Fibroblast of skin of right biceps (primary cell): ENCODE data around the gene SRC.
A peak's percentile ranks its signal among the peaks of the same experiment; 100 is the strongest.
"Not testable (repeated sequence)": the region's sequence is repeated elsewhere in the genome, so short reads cannot be mapped to it uniquely, and the experiment has no call there.

Source experiments
- DNase-seq: peaks from one replicate; pipeline ENCODE4 v3.0.0-alpha.2; 2013

The SRC gene

DNA sequence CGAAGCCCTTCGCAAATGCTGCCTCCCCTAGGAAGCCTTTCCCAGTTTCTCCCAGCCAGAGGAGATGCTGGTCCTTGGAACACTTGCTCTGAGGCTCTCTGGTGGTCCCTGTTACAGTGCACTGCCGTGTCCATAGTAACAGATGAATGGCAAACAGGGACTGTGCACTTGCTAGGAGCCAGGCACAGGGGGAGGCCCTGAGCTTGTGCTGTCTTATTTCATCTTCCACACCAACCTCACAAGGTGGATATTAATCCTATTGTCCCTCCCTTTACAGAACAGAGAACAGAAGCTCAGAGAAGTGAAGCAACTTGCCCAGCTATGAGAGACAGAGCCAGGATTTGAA lies 19.0 kb downstream of the SRC start:
- DNase-seq = no peak

DNA sequence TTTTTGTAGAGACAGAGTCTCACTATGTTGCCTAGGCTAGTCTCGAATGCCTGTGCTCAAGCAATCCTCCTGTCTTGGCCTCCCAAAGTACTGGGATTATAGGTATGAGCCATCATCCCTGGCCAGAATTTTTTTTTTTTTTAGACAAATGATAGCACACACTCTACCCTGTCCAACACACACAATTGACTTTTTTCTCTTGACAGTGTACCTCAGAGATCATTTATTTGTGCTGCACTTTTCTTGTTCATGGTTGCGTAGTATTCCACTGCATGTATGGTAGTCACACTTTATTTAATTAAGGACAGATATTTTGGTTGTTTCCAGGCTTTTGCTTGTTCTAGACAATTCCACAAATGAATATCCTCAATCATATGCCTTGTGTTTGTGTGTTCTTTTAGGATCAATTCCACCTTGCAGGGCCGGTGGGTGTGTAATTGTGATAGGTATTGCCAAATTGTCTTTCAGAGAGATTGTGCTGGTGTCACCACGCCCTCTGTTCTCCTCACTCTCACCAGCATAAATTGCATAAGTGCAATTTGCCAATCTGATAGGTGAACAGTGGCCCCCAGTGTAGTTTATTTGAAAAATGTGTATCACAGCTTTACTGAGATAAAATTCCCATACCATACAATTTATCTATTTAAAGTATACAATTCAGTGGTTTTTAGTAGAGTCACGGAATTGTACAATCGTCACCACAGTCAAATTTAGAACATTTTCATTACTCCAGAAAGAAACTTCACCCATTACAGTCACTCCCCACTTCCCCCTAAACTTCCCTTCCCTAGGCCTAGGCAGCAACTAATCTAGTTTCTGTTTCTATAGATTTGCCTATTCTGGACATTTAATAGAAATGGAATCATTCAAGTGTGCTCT lies 20.1 kb downstream of the SRC start:
- DNase-seq = no peak

DNA sequence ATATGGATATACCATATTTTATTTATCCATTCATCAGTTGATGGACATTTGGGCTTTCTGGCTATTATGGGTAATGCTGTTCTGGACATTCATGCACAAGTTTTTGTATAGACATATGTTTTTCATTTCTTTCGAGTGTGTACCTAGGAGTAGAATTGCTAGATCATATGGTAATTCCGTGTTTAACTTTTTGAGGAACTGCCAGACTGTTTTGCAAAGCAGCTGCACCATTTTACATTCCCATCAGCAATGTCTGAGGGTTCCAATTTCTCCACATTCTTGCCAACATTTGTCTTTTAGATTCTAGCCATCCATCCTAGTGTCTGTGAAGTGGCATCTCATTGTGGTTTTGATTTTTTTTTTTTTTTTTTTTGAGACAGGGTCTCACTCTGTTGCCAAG lies 20.8 kb downstream of the SRC start:
- no peak for DNase-seq

DNA sequence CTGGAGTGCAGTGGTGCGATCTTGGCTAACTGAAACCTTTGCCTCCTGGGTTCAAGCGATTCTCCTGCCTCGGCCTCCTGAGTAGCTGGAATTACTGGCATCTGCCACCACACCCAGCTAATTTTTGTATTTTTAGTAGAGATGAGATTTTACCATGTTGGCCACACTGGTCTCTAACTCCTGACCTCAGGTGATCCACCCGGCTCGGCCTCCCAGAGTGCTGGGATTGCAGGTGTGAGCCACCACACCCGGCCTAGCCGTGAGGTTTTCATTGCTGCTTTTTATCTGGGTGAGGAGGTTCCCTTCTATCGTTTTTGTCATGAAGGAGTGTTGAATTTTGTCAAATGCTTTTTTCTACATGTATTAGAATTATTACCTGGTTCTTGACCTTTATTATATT lies 23.9 kb downstream of the SRC start:
- no peak for DNase-seq

DNA sequence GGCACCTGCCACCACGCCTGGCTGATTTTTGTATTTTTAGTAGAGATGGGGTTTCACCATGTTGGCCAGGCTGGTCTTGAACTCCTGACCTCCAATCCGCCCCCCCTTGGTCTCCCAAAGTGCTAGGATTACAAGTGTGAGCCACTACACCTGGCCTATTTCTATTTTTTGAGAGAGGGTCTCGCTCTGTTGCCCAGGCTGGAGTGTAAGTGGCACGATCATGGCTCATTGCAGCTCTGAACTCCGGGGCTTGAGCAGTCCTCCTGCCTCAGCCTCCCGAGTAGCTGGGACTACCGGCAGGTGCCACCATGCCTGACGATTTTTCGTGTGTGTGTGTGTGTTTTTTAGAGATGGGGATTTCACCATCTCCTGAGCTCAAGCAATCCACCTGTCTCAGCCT lies 25.9 kb downstream of the SRC start:
- not testable (repeated sequence) for DNase-seq

DNA sequence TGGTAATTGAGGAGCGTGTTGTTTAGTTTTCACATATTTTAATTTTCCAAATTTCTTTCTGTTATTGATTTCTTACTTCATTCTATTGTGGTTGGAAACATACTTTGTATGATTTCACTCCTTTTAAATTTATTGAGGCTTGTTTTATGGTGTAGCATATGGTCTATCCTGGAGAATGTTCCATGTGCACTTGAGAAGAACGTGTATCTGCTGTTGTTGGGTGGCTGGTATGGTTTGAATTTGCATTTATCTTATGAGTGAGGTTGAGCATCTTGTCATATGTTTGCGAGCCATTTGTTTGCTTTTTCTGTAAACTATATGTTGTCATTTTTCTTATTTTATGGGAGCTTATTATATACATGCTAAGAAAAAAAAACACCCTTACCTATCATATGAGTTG lies 26.5 kb downstream of the SRC start:
- no peak for DNase-seq

DNA sequence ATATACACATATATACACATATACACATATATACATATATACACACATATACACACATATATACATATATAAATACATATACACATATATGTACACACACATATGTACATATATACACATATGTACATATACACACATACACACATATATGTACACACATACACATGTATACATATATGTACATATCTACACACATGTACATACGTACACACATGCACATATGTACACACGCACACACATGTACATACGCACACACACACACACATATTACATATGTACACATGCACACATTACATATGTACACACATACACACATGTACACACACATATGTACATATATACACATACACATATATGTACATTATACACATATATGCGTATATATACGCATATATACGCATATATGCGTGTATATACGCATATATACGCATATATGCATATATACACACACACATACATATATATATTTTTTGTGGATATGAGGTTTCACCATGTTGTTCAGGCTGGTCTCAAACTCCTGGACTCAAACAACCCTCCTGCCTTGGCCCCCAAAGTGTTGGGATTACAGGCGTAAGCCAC lies 27.2 kb downstream of the SRC start:
- DNase-seq = no peak

DNA sequence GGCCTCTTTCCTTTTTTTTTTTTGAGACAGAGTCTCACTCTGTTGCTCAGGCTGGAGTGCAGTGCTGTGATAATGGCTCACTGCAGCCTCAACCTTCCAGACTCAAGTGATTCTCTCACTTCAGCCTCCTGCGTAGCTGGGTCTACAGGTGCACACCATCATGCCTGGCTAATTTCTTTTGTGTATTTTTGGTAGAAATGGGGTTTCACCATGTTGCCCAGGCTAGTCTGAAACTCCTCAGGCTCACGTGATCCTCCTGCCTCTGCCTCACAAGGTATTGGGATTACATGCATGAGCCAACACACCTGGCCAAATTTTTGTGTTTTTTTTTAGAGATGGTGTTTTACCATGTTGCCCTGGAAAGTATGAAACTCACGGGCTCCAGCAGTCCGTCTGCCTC lies 29.3 kb downstream of the SRC start:
- DNase-seq = no peak

DNA sequence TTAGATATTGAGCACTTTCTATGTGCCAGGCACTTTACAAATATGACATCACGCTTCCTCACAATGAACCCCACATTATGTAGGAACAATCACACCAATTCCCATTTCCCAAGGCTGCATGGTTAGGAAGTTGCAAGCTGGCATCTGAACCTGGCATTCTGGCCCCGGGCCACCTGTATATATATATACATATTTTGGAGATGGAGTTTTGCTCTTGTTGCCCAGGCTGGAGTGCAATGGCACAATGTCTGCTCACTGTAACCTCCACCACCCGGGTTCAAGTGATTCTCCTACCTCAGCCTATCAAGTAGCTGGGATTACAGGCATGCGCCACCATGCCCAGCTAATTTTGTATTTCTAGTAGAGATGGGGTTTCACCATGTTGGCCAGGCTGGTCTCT lies 30.4 kb downstream of the SRC start:
- no peak for DNase-seq

DNA sequence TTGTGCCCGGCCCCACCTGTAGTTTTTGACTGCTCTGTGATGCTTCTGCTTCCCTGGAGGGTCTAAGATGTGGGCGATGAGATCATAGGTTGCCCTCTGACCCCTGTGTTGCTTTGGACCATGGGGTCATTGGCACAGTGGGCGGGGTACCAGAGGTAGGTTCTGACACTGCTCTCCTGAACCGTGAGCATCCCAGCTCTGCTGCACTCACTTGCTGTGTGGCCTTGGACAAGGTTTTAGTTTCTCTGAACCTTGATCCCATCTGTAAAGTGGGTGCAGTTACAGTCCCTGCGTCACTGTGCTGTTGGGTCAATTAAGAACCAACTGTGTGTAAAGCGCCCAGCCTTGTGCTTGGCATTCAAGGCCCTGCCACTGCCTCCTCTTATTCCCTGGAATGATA lies 30.9 kb downstream of the SRC start:
- DNase-seq = no peak

DNA sequence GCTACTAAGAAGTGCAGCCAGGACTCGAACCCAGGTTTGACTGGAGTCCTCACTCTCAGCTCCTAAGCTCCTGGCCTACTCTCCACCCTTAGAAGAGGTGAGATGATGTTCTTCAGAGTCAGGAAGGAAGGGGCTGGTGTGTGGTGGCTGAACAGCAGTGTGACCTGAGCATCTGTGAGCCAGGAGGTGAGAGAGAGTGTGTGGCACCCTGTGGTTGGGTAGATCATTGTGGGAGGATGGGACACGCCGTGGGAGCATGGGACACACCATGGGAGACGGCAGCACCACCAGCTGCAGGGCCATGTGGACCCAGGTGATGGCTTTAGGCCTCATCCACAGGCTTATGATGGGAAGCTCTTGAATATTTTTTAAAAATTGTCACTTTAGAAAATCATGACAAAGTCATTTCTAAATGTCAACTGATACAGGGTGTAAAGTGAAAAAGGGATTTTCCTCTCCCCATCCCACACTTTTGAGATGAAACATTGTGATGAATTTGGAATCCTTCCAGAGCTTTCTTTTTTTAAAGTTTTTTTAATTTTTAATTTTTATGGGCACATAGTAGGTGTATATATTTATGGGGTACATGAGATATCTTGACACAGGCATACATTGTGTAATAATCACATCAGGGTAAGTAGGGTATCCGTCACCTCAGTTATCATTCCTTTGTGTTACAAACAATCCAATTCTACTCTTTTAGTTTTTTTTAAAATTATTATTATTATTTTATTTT lies 31.6 kb downstream of the SRC start:
- DNase-seq = no peak

DNA sequence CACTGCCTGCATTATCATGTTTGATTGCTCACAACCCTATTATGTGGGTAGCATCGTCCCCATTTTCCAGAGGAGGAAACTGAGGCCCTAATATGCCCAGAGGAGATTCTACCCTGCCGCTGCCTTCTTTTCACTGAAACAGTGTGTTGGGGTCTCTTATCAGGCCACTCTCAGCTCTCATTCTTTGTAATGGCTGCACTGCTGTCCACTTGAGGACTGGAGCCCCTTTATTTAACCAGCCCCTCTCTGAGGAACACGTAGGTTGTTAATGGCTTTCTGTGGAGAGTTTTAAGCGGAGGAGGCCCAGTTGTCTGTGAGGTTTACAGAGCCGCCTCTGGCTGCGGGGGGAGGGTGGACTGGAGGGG lies 32.5 kb downstream of the SRC start:
- no peak for DNase-seq

DNA sequence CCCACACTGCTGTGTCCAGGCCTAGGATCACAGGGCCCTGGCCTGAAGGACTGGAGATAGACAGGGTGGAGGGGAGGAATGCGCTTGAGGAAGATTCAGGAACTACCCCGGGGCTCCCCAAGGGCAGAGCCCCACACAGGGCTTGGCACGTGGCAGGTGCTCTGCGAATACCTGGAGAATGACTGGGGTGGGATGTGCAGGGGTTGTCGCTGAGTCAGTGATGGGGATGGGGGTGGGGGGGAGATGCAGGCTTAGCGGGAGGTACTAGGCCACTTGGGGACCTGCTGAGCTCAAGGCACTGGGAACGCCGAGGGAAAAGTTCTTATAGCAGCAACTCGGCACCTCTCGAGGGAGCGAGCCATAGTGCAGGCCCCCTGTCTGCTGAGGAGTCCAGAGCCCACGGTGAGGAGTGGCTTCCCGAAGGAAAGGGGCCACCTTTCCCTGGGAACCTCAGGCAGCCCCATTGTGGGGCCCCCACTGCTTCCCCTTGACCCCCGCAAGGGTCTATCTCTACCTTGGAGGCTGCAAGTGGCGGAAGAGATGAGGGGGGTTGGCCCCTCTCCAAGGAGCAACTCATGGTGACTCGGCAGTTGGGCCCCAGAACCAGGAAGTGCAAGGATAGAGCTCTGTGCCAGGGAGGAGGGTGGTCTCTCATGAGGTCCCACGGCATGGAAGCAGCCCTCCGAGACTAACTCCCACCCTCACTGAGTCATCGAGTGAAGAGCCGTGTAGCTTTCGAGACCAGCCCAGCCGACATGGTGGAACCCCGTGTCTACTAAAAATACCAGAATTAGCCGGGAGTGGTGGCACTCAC lies 33.1 kb downstream of the SRC start:
- peak; percentile 75 for DNase-seq

DNA sequence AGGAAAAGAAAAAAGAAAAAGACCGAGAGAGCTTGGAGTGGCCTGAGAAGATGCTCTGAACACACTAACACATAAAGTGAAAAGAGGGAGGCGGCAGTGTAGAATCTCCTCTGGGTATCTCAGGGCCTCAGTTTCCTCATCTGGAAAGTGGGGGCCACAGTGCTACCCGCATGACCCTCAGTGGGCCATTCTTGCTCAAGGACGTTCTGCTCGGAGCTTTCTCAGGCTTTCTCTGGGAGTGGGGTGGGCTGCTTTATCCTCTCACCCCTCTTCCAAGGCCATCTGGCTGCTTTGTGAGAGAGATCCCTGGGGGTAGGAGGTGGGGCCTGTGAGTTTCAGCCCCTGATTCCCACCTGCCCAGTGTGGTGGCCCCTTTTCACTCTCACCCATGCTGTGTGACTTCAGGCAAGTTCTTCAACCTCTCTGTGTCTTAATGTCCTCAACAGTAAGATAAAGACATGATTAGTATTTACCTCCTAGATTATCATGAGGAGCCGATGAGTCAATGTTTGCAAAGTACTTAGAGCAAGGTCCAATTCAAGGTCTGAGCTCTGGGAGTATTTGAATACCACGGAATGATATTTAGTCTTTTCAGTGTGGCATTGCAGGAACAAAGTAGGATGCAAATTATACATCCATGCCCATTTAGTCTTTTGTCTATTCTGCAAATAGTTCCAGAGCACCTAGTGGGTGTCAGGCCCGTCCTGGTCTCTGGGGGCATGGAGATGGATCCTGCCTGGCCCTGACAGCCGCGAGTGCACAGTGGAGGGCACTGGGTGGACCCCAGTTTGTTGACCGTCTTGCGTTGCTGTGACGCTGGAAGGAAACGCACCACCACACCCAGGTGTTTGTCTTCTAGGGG lies 34.3 kb downstream of the SRC start:
- DNase-seq = peak; percentile 43

DNA sequence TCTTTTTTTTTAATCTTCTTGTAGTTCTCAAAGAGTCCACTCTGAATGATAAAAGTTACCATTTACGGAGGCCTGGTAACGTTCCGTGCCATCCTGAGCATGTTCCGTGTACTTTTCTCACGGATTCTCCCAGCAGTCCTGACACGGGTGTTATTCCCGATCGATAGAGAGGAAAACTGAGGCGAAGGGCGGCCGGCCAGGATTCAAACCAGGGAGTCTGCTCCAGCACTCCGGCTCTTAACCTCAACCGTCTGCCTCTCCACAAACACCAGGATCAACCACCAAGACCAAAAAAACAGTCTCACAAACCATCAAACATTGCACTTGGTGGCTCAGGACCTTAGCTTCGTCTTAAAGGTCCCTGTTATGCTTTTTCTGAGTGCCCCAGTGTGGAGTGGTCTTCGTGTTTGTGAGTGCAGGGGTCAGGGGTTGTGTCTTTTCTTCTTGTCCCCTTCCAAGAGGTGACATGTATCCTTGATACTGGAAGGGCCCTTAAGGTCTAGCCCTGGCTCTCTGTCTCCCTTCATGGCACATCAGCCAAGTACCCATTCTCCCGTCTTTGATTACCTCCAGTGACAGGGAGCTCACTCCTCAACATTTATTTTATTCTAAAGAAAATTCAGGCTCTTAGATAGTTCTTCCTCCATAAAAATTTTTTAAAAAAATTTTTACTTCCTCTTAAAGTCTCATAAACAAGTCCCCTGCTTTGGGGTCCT lies 35.1 kb downstream of the SRC start:
- no peak for DNase-seq

DNA sequence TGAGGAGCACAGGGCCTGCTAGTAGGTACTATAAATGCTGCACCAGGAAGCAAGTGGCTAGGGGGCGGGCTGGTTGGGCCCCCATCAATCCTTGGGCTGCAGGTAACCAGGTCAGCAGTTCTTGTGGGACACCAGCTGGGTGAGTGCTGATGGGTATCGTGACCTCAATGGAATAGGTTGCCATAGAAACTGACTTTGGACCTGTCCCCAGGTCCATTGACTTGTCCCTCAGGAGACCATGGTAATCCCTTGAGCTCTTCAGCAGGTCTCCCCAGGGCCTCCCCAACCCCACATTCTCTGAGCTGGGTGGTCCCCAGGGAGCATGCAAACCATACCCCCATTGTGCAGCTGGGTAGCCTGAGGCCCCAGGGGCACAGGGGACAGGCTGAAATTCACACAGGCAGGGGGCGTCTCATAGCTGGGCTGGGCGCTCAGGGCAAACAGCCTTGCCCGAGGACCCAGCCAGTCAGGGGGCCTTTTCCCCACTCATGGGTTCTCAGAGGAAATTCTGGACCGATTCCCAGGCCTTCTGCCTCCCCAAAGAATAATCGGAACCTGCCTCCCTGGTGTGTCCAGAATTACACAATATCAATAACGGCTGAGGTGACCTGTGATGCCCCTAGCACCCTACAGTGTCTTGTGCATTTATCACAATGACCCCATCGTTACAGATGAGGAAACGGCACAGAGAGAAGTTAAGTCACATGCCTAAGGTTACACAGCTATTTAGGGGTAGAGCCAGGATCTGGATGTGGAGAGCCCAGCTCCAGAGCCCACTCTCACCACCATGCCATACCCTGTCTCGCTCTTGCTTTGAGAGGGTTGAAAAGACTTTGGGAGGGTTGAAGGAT lies 35.9 kb downstream of the SRC start:
- no peak for DNase-seq

DNA sequence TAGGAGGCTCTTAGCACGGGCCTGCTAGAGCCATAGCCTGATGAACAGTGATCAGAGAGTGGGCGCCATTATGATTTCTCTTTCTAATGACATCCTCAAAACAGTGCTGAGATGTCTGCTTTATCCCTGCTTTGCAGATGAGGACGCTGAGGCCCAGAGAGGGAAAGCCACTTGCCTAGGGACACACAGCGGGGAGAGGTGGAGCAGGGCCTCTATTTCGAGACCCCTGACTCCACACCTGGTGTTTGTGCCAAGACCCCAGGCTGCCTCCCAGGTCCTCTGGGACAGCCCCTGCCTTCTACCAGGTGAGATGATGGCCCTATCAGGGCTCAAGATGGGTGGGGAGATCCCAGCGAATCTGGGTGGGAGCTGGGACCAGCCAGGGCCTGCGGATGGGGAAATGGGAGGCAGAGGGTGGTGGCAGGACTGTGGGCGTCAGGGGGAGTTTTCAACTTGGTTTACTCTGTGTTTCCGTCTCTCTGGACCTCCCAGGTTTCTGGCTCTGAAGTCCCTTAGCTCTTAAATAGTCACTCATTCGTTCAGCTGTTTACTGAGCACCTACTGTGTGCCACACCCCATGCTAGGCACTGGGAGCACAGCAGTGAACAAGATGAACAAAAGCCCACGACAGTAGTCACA lies 36.7 kb downstream of the SRC start:
- DNase-seq = no peak

DNA sequence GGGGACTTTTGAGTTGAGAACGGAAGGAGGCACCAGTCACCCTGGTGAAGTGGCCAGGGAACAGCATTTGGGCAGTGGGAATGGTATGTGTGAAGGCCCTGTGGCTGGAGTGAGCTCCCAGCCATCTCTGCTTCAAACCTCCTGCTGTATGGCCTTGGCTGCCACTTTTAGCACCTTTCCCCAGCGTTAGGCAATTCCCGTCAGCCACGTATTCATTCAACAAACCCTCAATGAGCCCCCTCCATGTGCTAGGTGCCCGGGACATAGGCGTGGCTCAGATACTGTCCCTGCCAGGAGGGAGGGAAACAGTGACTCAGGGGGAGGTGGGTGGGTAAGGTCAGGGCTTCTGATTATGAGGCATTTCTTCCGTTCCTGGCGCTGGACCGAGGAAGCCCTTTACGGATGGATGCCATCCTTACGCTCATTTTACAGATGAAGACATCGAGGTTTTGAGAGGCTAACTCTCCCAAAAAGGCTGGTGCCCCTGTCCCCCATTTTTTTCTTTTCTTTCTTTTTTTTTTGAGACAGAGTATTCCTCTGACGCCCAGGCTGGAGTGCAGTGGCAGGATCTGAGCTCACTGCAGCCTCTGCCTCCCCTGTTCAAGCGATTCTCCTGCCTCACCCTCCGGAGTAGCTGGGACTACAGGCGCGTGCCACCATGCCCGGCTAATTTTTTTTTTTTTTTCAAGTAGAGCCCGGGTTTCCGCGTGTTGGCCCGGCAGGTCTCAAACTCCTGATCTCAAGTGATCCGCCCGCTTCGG lies 37.5 kb downstream of the SRC start:
- peak; percentile 35 for DNase-seq

DNA sequence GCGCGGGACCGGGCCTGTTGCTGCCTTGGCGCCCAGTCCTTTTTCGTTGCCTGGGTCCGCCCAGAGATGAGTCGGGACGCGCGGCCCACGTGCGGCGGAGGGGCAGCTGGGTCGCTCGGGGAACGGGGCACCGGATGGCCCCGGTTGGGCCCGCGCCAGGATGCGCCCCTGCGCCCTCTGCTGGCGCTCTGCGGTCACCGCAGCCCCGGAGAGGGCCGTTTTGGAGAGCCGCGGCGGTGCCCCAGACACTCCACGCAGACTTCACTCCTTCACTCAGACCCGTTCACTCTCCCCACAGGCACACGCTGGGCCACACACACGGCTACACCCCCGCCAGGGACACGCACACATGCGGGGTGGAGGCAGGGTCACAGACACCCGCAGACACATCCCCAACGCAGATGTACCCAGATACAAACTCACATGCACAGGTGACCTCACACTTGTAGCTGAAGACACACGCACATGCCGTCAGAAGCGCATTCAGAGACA lies 38.8 kb downstream of the SRC start:
- DNase-seq = peak; percentile 70
